PC-3 (cell line): ENCODE results near the gene MKRN2. TPM values are rescaled to one million over a fixed set of nuclear protein-coding genes. Genes with fewer than 3 reads are reported as not detected.
A peak's percentile ranks its signal among the peaks of the same experiment; 100 is the strongest.

Source experiments
- ATAC-seq: fragments of 200-7000 bp; cut with Tn5 transposase; 2 replicates; pipeline ENCODE4 v1.9.1; 2020; ENCODE audit warnings: mild to moderate bottlenecking, moderate library complexity
- Bru-seq: library from RNA; stranded (reverse); fragments of 400-500 nt; gene quantifications from one replicate; lab custom pipeline; 2021; lab: Mats Ljungman, UMichigan
- BruChase-seq, 2 experiments: library from RNA; stranded (reverse); fragments of 400-500 nt; gene quantifications; one replicate each; lab custom pipeline; 2021; lab: Mats Ljungman, UMichigan
- BruUV-seq: library from RNA; stranded (reverse); fragments of 400-500 nt; replicated peaks from 2 replicates; lab custom pipeline; 2021; lab: Mats Ljungman, UMichigan
- CTCF ChIA-PET: fragments of 300-600 bp; sonication (Branson Sonifier 250); formaldehyde crosslinking; loops from one replicate; lab custom pipeline; 2022; ENCODE audit warnings: antibody characterized with exemption; lab: Charles Lee
- POLR2A ChIA-PET: fragments of 300-600 bp; sonication (Branson Sonifier 250); formaldehyde crosslinking; loops from one replicate; lab custom pipeline; 2022; ENCODE audit warnings: antibody characterized with exemption; ENCODE audit not compliant: unreplicated experiment; lab: Charles Lee
- DNase-seq: peaks from one replicate; pipeline ENCODE4 v3.0.0-alpha.2; 2015
- H2AFZ ChIP-seq: fragments of 300-600 bp; sonication (generic); 2 replicates; pipeline ENCODE4 v1.6.0; 2016; ENCODE audit warnings: antibody characterized with exemption, low read length
- H3F3A ChIP-seq: fragments of 300-600 bp; sonication (generic); one replicate; pipeline ENCODE4 v1.6.0; 2017; ENCODE audit warnings: antibody characterized with exemption, low read length, control low read depth, mild to moderate bottlenecking; ENCODE audit not compliant: unreplicated experiment
- H3K27ac ChIP-seq: fragments of 300-600 bp; sonication (generic); 2 replicates; pipeline ENCODE4 v1.5.1; 2016; ENCODE audit warnings: mild to moderate bottlenecking, low read length
- H3K27me3 ChIP-seq: fragments of 300-600 bp; sonication (generic); 2 replicates; pipeline ENCODE4 v1.6.1; 2016; ENCODE audit warnings: low read length, mixed read lengths
- H3K36me3 ChIP-seq: fragments of 300-600 bp; sonication (generic); 2 replicates; pipeline ENCODE4 v1.6.1; 2016; ENCODE audit warnings: low read depth, mixed run types, low read length, mixed read lengths
- H3K4me1 ChIP-seq: fragments of 300-600 bp; sonication (generic); 2 replicates; pipeline ENCODE4 v1.5.1; 2016; ENCODE audit warnings: low read length; ENCODE audit not compliant: insufficient read depth
- H3K4me2 ChIP-seq: fragments of 300-600 bp; sonication (generic); 2 replicates; pipeline ENCODE4 v1.6.0; 2016; ENCODE audit warnings: low read length
- H3K4me3 ChIP-seq: fragments of 300-600 bp; sonication (generic); 2 replicates; pipeline ENCODE4 v1.5.1; 2016; ENCODE audit warnings: mild to moderate bottlenecking, low read length, mixed read lengths
- H3K79me2 ChIP-seq: fragments of 300-600 bp; sonication (generic); 2 replicates; pipeline ENCODE4 v1.6.1; 2017; ENCODE audit warnings: low read length, mixed read lengths
- H3K9ac ChIP-seq: fragments of 300-600 bp; sonication (generic); 2 replicates; pipeline ENCODE4 v1.6.0; 2016; ENCODE audit warnings: mild to moderate bottlenecking, low read length
- H3K9me2 ChIP-seq: fragments of 300-600 bp; sonication (generic); replicated peaks from 2 replicates; pipeline ENCODE4 v1.6.1; 2016; ENCODE audit warnings: mixed run types, low read length, mixed read lengths
- H3K9me3 ChIP-seq: fragments of 300-600 bp; sonication (generic); 2 replicates; pipeline ENCODE4 v1.6.1; 2016; ENCODE audit warnings: low read length, mixed read lengths
- H4K20me1 ChIP-seq: fragments of 300-600 bp; sonication (generic); 2 replicates; pipeline ENCODE4 v1.6.1; 2016; ENCODE audit warnings: low read length, mixed read lengths
- CTCF ChIP-seq: fragments of 300-600 bp; sonication (generic); conservative IDR thresholded peaks from 2 replicates; pipeline ENCODE4 v1.5.1; 2017; ENCODE audit warnings: antibody characterized with exemption, low read depth, mild to moderate bottlenecking, low read length
- EZH2 ChIP-seq: fragments of 300-600 bp; sonication (generic); IDR thresholded peaks from one replicate; pipeline ENCODE4 v1.6.1; 2017; ENCODE audit warnings: antibody characterized with exemption, mild to moderate bottlenecking, low read length; ENCODE audit not compliant: unreplicated experiment
- EZH2phosphoT487 ChIP-seq: fragments of 300-600 bp; sonication (generic); IDR thresholded peaks from 2 replicates; pipeline ENCODE4 v1.6.1; 2018; ENCODE audit warnings: mild to moderate bottlenecking, antibody characterized with exemption, low read length, borderline replicate concordance
- intact Hi-C: fragments of 100-400 bp; cut with micrococcal nuclease; formaldehyde crosslinking; loops from 2 replicates; pipeline ENCODE4 v1.9.0; 2023
- long read RNA-seq: library from polyadenylated mRNA; unstranded; transcript quantifications from one replicate; pipeline ENCODE4 v2.0.0, GENCODE V29; 2021; ENCODE audit not compliant: unreplicated experiment
- total RNA-seq: library from RNA; depleted of rRNA; stranded (reverse); fragments of >200 nt; gene quantifications from 2 replicates; pipeline ENCODE4 v1.2.3, GENCODE V29; 2014; rRNA removed

Gene MKRN2
- total RNA-seq (41.6 and 45.8 TPM in 2 replicates), Bru-seq, nascent RNA (percentile 90 among the genes with signal in this experiment), BruChase-seq, experiment 1, labeled RNA remaining after a 6-hour chase (percentile 89 among the genes with signal in this experiment), BruChase-seq, experiment 2, labeled RNA remaining after a 2-hour chase (percentile 91 among the genes with signal in this experiment)
- long read RNA-seq, transcript MKRN2-201 (8 exons, 2,848 nt) = major isoform, 180 of 245 reads
- long read RNA-seq, transcript MKRN2-202 (7 exons, 1,436 nt) = minor isoform, 6 of 245 reads
- long read RNA-seq, partial matches to known transcripts = 13 of 245 reads
- long read RNA-seq, other reads (novel, unspliced or antisense) = 46 of 245 reads

- Histone ChIP-seq H4K20me1 (peaks cover 41% of the 10 kb centered on the region), H3K4me2 (peak within 1 kb of the TSS; percentile 82), H3K4me1 (peaks cover 16% of the 10 kb centered on the region), H2AFZ (peak within 1 kb of the TSS; percentile 99), H3K36me3 (no peaks in the 10 kb centered on the region), H3F3A (no peaks in the 10 kb centered on the region), H3K79me2 (peaks cover 50% of the 10 kb centered on the region), H3K9ac (peak within 1 kb of the TSS; percentile 93), H3K27ac (peak within 1 kb of the TSS; percentile 66), H3K9me2 (no peaks in the 10 kb centered on the region), H3K27me3 (no peaks in the 10 kb centered on the region), H3K9me3 (no peaks in the 10 kb centered on the region), H3K4me3 (peak within 1 kb of the TSS; percentile 78)
- DNase-seq = peak; percentile 95
- ATAC-seq = peak; percentile 91
- ChIA-PET CTCF (no interaction called here), POLR2A (no interaction called here)
- no TSS peak for BruUV-seq
- intact Hi-C loops = loop anchor here (5.0 to 10.0 kb wide), 2 partner anchors 105 to 338 kb away; partner anchors contain the start of gene RAF1
- TF ChIP-seq EZH2phosphoT487 (no peak), EZH2 (no peak), CTCF (no peak)
Observed at GRCh38 chr3:12556690-12557472, at the start of gene MKRN2. Gene MKRN2 (plus strand): TSS chr3:12557087. CDS start chr3:12557151, 64 bp downstream.

DNA sequence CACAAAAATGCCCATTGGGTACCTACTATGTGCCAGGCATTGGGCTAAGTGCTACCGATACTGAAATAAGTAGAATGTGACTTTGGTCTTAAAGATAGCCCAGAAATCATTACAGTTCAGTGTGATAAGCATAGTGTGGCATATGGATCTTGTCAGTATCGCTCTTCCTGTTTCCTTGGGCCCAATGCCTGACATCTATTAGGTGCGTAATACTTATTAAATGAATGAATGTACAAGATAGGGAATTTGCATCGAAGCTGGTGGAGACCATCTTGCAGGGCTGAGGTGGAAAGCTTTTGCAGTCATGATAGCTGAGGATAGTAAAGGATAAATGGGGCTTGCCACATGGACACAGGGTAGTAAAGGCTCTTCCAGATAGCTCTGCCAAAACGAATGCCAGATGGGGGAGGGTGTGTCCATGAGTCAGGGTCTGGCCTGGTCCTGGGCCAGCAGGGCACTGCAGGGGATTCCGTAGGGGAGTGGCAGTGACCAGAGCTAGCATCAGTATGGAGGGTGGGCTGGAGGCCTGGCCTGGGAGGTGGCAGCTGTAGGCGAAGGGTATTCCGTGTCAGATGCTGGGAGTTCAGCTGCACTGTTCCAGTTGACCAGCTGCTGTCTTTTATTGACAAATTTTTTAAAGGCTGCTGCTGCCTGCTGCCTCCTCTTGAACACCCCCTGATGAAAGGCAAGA lies 49.2 kb upstream of the MKRN2 start:
- Histone ChIP-seq H3K9me3 (no peaks in the 10 kb centered on the region), H3K4me1 (peaks cover 20% of the 10 kb centered on the region), H3K4me2 (peak overlapping the region; percentile 66), H3K27me3 (no peaks in the 10 kb centered on the region), H3K27ac (peak overlapping the region; percentile 63), H3K9ac (no peak overlapping the region), H2AFZ (no peak overlapping the region), H3K36me3 (peaks cover 53% of the 10 kb centered on the region), H3K9me2 (no peaks in the 10 kb centered on the region), H3K79me2 (peaks cover 4% of the 10 kb centered on the region; the same call in 1 of the 2 replicates), H3K4me3 (peak overlapping the region; percentile 38), H4K20me1 (no peaks in the 10 kb centered on the region), H3F3A (peaks cover 15% of the 10 kb centered on the region)
- TF ChIP-seq EZH2 (no peak), CTCF (no peak), EZH2phosphoT487 (no peak)
- peak; percentile 76 for ATAC-seq
- POLR2A ChIA-PET = interaction anchor here (0.9 kb wide), 1 partner anchor 156 kb away, joined by 3 read pairs; the partner anchor contains the start of gene RAF1
- intact Hi-C loops = no loop called here
- BruUV-seq = no TSS peak
- CTCF ChIA-PET = interaction anchor here (0.6 to 1.1 kb wide), 4 partner anchors 12 to 372 kb away, joined by 3 to 6 read pairs (median 3); no protein-coding TSS in a partner anchor
- DNase-seq = peak; percentile 80
